ENCODE data around the gene FAM72B. TPM values are rescaled to one million over a fixed set of nuclear protein-coding genes. Genes with fewer than 3 reads are reported as not detected.
"Not testable (repeated sequence)": the region's sequence is repeated elsewhere in the genome, so short reads cannot be mapped to it uniquely, and the experiment has no call there.

Gene FAM72B
- polyA plus RNA-seq, 1 of the 3 experiments (the other 2 are of a cell fraction): 5.1 TPM

DNA sequence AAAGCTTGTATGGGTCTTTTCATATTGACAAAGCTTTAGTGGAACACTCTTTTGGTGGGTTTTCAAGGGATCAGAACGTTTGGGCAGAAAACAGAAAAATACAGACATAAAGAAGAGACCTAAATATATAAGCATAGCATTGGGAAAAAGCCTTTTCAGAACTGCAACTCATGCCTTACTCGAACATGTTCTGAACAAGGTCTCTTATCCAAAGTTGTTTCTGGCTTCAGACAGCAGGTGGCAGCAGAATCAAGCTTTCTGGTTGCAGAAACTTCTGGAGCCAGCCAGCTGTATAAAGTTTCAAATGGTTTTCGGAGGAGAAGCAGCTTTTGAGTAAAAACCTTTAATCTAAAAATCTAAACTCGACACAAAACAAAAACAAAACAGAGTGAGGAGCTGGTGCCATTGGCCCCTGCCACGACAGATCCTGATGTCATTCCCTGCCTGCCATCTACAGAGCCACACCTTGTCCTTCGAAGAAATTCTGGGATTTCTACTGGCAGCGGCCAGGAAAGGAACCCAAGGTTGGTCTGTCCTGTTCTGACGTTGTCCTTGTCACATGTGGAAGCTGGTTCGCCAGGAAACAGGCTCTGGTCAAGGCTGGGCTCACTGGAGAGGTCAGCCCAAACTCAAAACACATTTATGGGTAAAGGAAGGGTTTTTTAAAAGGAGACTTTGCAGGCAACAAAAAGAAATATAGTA is 35.5 kb downstream of the FAM72B start:
- H3K27ac ChIP-seq (ENCODE audit: low read depth in 2 of 2, low read length in 1 of 2); H3K9me2 ChIP-seq; H3K4me3 ChIP-seq (ENCODE audit: low read depth in 2 of 2, low read length in 1 of 2); H3K36me3 ChIP-seq (replicated peaks in 1 of 2; ENCODE audit: control insufficient read depth in 1 of 2, insufficient read depth in 2 of 2, low read length in 1 of 2); H3K9ac ChIP-seq; H3F3A ChIP-seq (replicated peaks; ENCODE audit: insufficient read depth); DNase-seq; H2AFZ ChIP-seq (ENCODE audit: low read depth); H3K79me2 ChIP-seq (ENCODE audit: insufficient read depth); H3K4me1 ChIP-seq (ENCODE audit: control insufficient read depth in 1 of 2, insufficient read depth in 2 of 2, low read depth in 1 of 2, low read length in 1 of 2); H4K20me1 ChIP-seq (ENCODE audit: insufficient read depth); H3K9me3 ChIP-seq; H3K4me2 ChIP-seq; H3K27me3 ChIP-seq (ENCODE audit: insufficient read depth); CTCF ChIA-PET; POLR2A ChIA-PET: not testable (repeated sequence)
- WGBS (ENCODE audit: low lambda C conversion rate): 0% methylated on average over 2 of the region's 9 CpGs

DNA sequence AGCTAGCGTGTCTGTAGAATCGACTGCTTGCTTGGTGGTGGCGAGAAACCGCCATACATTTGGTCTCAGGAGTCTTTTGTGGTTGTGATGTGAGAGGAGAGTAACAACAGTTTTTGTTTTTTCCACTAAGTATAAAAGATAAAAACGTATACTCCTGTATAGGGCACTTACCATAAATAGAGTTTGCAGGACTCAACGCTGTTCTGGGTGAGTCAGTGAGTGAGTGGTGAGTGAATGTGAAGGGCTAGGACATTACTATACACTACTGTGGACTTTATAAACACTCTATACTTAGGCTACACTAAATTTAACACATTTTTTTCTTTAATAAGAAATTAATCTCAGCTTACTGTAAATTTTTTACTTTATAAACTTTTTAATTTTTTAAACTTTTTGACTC is 43.7 kb downstream of the FAM72B start:
- H3K36me3 ChIP-seq (replicated peaks in 1 of 2; ENCODE audit: control insufficient read depth in 1 of 2, insufficient read depth in 2 of 2, low read length in 1 of 2); H3K4me2 ChIP-seq; H2AFZ ChIP-seq (ENCODE audit: low read depth); POLR2A ChIA-PET; H3K79me2 ChIP-seq (ENCODE audit: insufficient read depth); H3K27ac ChIP-seq (ENCODE audit: low read depth in 2 of 2, low read length in 1 of 2); H3K9ac ChIP-seq; CTCF ChIA-PET; DNase-seq; H4K20me1 ChIP-seq (ENCODE audit: insufficient read depth); H3F3A ChIP-seq (replicated peaks; ENCODE audit: insufficient read depth); H3K27me3 ChIP-seq (ENCODE audit: insufficient read depth); H3K9me3 ChIP-seq; H3K9me2 ChIP-seq; H3K4me1 ChIP-seq (ENCODE audit: control insufficient read depth in 1 of 2, insufficient read depth in 2 of 2, low read depth in 1 of 2, low read length in 1 of 2); H3K4me3 ChIP-seq (ENCODE audit: low read depth in 2 of 2, low read length in 1 of 2): not testable (repeated sequence)
- no CpG with 5 or more reads among the region's 6 CpGs for WGBS (ENCODE audit: low lambda C conversion rate)

DNA sequence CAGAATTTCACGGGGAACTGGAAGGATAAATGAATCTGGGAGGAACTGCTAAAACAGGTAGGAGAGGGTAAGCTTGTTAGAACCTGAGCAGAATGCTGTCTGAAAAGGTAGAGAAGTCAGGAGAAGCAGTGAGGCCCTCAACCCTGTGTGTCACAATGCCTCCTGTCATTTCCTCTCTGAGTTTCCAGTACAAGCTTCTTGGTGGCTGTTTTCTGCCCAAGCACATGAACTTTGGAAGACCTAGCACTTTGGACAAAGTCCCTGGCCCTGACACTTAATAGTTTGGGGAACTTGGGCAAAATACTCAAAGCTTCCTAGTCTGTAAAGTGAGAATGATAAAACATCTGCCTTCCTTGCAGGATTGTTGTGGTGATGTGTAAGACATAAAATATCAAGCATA is 52.6 kb downstream of the FAM72B start:
- H3K79me2 ChIP-seq (ENCODE audit: insufficient read depth); H3K9me3 ChIP-seq; H3K4me1 ChIP-seq (ENCODE audit: control insufficient read depth in 1 of 2, insufficient read depth in 2 of 2, low read depth in 1 of 2, low read length in 1 of 2); H3K4me3 ChIP-seq (ENCODE audit: low read depth in 2 of 2, low read length in 1 of 2); H4K20me1 ChIP-seq (ENCODE audit: insufficient read depth); H2AFZ ChIP-seq (ENCODE audit: low read depth); DNase-seq; POLR2A ChIA-PET; H3K27me3 ChIP-seq (ENCODE audit: insufficient read depth); H3K9ac ChIP-seq; H3K9me2 ChIP-seq; H3K4me2 ChIP-seq; CTCF ChIA-PET; H3K36me3 ChIP-seq (replicated peaks in 1 of 2; ENCODE audit: control insufficient read depth in 1 of 2, insufficient read depth in 2 of 2, low read length in 1 of 2); H3F3A ChIP-seq (replicated peaks; ENCODE audit: insufficient read depth); H3K27ac ChIP-seq (ENCODE audit: low read depth in 2 of 2, low read length in 1 of 2): not testable (repeated sequence)
- whole genome bisulfite sequencing (ENCODE audit: low lambda C conversion rate): no CpG with 5 or more reads among the region's 1 CpG

DNA sequence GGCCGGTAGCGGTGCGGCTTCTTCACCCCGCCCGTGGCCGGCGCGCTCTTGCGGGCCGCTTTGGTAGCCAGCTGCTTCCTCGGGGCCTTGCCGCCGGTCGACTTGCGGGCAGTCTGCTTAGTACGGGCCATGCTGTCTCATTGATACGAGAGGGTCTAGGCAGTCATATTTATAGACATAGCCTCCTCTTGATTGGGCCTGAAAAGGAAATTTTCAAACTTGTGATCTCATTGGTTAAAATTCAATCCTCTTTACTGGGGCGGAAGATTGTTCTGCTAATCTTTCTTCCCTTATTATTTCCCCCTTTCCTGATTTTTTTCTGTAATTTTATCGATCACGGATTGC is 65.7 kb downstream of the FAM72B start:
- H3K36me3 ChIP-seq (replicated peaks in 1 of 2; ENCODE audit: control insufficient read depth in 1 of 2, insufficient read depth in 2 of 2, low read length in 1 of 2); H3K9me3 ChIP-seq; H3K79me2 ChIP-seq (ENCODE audit: insufficient read depth); H3K27me3 ChIP-seq (ENCODE audit: insufficient read depth); H3K9me2 ChIP-seq; H2AFZ ChIP-seq (ENCODE audit: low read depth); POLR2A ChIA-PET; H3F3A ChIP-seq (replicated peaks; ENCODE audit: insufficient read depth); DNase-seq; H4K20me1 ChIP-seq (ENCODE audit: insufficient read depth); H3K4me1 ChIP-seq (ENCODE audit: control insufficient read depth in 1 of 2, insufficient read depth in 2 of 2, low read depth in 1 of 2, low read length in 1 of 2); CTCF ChIA-PET: not testable (repeated sequence)
- 0% methylated on average over 2 of the region's 20 CpGs for WGBS (ENCODE audit: low lambda C conversion rate)
- Histone ChIP-seq H3K27ac (ENCODE audit: low read depth in 2 of 2, low read length in 1 of 2) (peak overlapping the region; percentile 41 to 60), H3K4me3 (ENCODE audit: low read depth in 2 of 2, low read length in 1 of 2) (peak overlapping the region; percentile 50 to 52), H3K9ac (peak overlapping the region; percentile 65; the same call in 1 of the 2 replicates), H3K4me2 (peak overlapping the region; percentile 78)
- 0 out of 2 replicates have a peak, but pooled peaks have one; percentile 20 for TF ChIP-seq POLR2AphosphoS5 (IDR thresholded peaks at IDR 0.05; ENCODE audit: low read depth, low read length)

Other genes starting within 250 kb of the FAM72B start
- gene SRGAP2C, start 635 bp upstream of the FAM72B start, polyA plus RNA-seq (2012; rRNA removed): 3.2 and 4.3 TPM in 2 replicates

All from SK-N-SH (cell line).